ENCODE measurements around the gene SULT2B1.

The SULT2B1 gene

GRCh38 chr19:48595171-48595570 is 43.2 kb downstream of the SULT2B1 start:
- no peak for DNase-seq (ENCODE audit: low read depth)
- H3K4me3 ChIP-seq (ENCODE audit: low read length): no peak overlapping the region
- no peak for TF ChIP-seq CTCF (conservative IDR thresholded peaks at IDR 0.05; ENCODE audit: low read length)

GRCh38 chr19:48595833-48596232 is 43.9 kb downstream of the SULT2B1 start:
- H3K4me3 ChIP-seq (ENCODE audit: low read length): no peak overlapping the region
- TF ChIP-seq CTCF (conservative IDR thresholded peaks at IDR 0.05; ENCODE audit: low read length): no peak
- no peak for DNase-seq (ENCODE audit: low read depth)

- H3K4me3 ChIP-seq (ENCODE audit: low read length): no peak overlapping the region
- TF ChIP-seq CTCF (conservative IDR thresholded peaks at IDR 0.05; ENCODE audit: low read length): no peak
- DNase-seq (ENCODE audit: low read depth): no peak
Observed at GRCh38 chr19:48596237-48596636, 44.3 kb downstream of the SULT2B1 start.

GRCh38 chr19:48596679-48597465 is 44.9 kb downstream of the SULT2B1 start:
- DNase-seq (ENCODE audit: low read depth): no peak
- no peak for TF ChIP-seq CTCF (conservative IDR thresholded peaks at IDR 0.05; ENCODE audit: low read length)
- H3K4me3 ChIP-seq (ENCODE audit: low read length): no peak overlapping the region

GRCh38 chr19:48598996-48599700 is 47.2 kb downstream of the SULT2B1 start:
- H3K4me3 ChIP-seq (ENCODE audit: low read length): no peak overlapping the region
- no peak for TF ChIP-seq CTCF (conservative IDR thresholded peaks at IDR 0.05; ENCODE audit: low read length)
- DNase-seq (ENCODE audit: low read depth): no peak

GRCh38 chr19:48600679-48601417 is 48.9 kb downstream of the SULT2B1 start:
- H3K4me3 ChIP-seq (ENCODE audit: low read length): no peak overlapping the region
- no peak for TF ChIP-seq CTCF (conservative IDR thresholded peaks at IDR 0.05; ENCODE audit: low read length)
- no peak for DNase-seq (ENCODE audit: low read depth)
